ENCODE measurements around the gene MRC2. TPM values are rescaled to one million over a fixed set of nuclear protein-coding genes. Genes with fewer than 3 reads are reported as not detected.

MRC2 gene
- total RNA-seq, 2 experiments from 2014 or later = 8.1 to 9.0 TPM

DNA sequence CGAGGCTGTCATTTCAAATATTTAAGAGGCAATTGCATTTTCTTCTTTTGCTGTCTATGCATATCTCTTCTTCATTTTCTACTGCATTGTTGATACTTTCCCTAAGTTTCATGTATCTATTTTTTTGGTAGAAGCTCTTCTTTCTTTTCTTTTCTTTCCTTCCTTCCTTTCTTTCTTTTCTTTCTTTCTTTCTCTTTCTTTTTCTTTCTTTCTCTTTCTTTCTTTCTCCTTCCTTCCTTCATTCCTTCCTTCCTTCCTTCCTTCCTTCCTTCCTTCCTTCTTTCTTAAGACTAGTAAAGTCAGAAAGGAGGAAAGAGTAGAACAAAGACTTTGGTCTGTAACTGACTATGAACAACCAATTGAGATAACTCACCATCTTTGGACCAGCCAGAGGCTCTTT is 33.9 kb downstream of the MRC2 start:
- intact Hi-C loops (cut with micrococcal nuclease) = no loop called here
- ChIA-PET CTCF (interaction anchor here (1.4 kb wide), 1 partner anchor 59 kb away, joined by 3 read pairs; no protein-coding TSS in a partner anchor), POLR2A (interaction anchor here (1.2 kb wide), 1 partner anchor 8 kb away, joined by 3 read pairs; no protein-coding TSS in a partner anchor)
- Mint-ChIP-seq H3K4me1 (ENCODE audit: low read depth) (peaks cover 7% of the 10 kb centered on the region), H3K9me3 (peaks cover 15% of the 10 kb centered on the region), H3K27ac (no peak overlapping the region), H3K4me3 (no peak overlapping the region), H3K36me3 (ENCODE audit: low read depth) (peaks cover 3% of the 10 kb centered on the region), H3K27me3 (peaks cover 10% of the 10 kb centered on the region)
- no peak for DNase-seq
- TF ChIP-seq, protein P1, sequence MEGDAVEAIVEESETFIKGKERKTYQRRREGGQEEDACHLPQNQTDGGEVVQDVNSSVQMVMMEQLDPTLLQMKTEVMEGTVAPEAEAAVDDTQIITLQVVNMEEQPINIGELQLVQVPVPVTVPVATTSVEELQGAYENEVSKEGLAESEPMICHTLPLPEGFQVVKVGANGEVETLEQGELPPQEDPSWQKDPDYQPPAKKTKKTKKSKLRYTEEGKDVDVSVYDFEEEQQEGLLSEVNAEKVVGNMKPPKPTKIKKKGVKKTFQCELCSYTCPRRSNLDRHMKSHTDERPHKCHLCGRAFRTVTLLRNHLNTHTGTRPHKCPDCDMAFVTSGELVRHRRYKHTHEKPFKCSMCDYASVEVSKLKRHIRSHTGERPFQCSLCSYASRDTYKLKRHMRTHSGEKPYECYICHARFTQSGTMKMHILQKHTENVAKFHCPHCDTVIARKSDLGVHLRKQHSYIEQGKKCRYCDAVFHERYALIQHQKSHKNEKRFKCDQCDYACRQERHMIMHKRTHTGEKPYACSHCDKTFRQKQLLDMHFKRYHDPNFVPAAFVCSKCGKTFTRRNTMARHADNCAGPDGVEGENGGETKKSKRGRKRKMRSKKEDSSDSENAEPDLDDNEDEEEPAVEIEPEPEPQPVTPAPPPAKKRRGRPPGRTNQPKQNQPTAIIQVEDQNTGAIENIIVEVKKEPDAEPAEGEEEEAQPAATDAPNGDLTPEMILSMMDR (IDR thresholded peaks at IDR 0.05) = no peak
- no peak for ATAC-seq

DNA sequence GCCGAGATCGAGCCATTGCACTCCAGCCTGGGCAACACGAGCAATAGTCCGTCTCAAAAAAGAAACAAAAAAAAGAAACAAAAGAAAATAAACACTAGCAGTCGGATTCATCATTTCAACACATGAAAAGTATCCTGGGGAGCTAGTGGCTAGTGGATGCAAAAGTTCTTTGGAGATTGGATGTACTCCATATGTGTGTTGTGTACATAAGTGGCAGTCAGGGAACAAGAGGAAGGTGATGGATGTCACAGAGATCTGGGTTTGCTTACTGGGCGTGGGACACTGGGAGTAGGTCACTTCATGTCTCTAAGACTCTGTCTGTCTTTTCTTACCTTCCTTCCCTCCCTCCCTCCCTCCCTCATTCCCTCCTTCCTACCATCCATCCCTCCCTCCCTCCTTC is 35.4 kb downstream of the MRC2 start:
- DNase-seq = no peak
- Mint-ChIP-seq H3K27ac (no peak overlapping the region), H3K36me3 (ENCODE audit: low read depth) (peaks cover 3% of the 10 kb centered on the region), H3K4me3 (no peak overlapping the region), H3K9me3 (peaks cover 13% of the 10 kb centered on the region), H3K4me1 (ENCODE audit: low read depth) (peaks cover 8% of the 10 kb centered on the region), H3K27me3 (peaks cover 4% of the 10 kb centered on the region)
- TF ChIP-seq, protein P1 (IDR thresholded peaks at IDR 0.05) = no peak
- ChIA-PET CTCF (no interaction called here), POLR2A (interaction anchor here (1.2 kb wide), 1 partner anchor 9 kb away, joined by 3 read pairs; no protein-coding TSS in a partner anchor)
- intact Hi-C loops (cut with micrococcal nuclease) = no loop called here
- ATAC-seq = no peak

DNA sequence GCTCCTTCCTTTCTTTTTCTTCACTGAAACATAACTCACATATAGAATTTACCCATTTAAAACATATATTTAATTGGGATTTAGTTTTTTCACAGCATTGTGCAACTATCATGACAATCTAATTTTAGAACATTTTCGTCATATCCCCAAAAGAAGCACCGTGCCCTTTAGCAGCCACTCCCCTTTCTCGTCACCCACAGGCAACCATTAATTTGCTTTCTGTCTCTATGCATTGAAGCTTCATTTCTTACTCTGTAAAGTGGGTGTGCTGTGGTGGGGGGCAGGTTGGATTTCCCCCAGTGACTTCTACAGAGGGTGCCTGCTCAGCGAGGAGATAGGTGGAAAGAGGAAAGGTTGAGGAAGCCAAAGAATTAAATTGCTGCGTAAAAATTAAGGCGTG is 35.8 kb downstream of the MRC2 start:
- DNase-seq = no peak

DNA sequence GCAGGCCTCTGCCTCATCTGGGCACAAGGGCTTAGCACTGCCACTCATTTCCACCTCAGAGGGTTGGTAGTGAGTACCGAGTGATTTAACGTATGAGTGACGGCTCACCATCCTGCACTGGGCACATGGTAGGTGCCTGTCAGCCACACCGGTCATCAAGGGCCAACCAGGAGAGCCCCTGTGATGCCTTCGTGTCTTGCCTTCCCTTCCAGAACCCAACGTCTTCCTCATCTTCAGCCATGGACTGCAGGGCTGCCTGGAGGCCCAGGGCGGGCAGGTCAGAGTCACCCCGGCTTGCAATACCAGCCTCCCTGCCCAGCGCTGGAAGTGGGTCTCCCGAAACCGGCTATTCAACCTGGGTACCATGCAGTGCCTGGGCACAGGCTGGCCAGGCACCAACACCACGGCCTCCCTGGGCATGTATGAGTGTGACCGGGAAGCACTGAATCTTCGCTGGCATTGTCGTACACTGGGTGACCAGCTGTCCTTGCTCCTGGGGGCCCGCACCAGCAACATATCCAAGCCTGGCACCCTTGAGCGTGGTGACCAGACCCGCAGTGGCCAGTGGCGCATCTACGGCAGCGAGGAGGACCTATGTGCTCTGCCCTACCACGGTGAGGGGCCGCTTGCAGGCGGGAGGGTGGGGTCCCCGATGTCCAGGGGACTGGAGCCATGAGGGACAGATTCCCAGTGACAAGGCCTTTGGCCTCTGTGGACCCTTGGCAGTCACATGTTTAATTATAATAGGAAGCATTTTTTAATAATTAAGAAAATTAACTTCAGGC is 37.1 kb downstream of the MRC2 start:
- H3K36me3 Mint-ChIP-seq (ENCODE audit: low read depth) = no peaks in the 10 kb centered on the region
- H3K4me1 Mint-ChIP-seq (ENCODE audit: low read depth) = peaks cover 14% of the 10 kb centered on the region
- H3K9me3 Mint-ChIP-seq = peaks cover 13% of the 10 kb centered on the region
- no peak overlapping the region for H3K27ac Mint-ChIP-seq
- ATAC-seq (no peak), DNase-seq (no peak)
- ChIA-PET POLR2A (no interaction called here), CTCF (no interaction called here)
- no peak overlapping the region for H3K4me3 Mint-ChIP-seq
- TF ChIP-seq, protein P1 (IDR thresholded peaks at IDR 0.05) = no peak
- intact Hi-C loops (cut with micrococcal nuclease) = no loop called here
- peaks cover 4% of the 10 kb centered on the region for H3K27me3 Mint-ChIP-seq

More for the DNA sequence above, 35.8 kb downstream of the MRC2 start:
- TF ChIP-seq, protein P1 (IDR thresholded peaks at IDR 0.05) = no peak
- CTCF ChIA-PET = no interaction called here
- Mint-ChIP-seq H3K9me3 (peaks cover 13% of the 10 kb centered on the region), H3K4me1 (ENCODE audit: low read depth) (peaks cover 8% of the 10 kb centered on the region), H3K36me3 (ENCODE audit: low read depth) (peaks cover 3% of the 10 kb centered on the region), H3K4me3 (no peak overlapping the region), H3K27ac (no peak overlapping the region), H3K27me3 (peaks cover 4% of the 10 kb centered on the region)
- no peak for ATAC-seq
- POLR2A ChIA-PET = no interaction called here
- intact Hi-C loops (cut with micrococcal nuclease) = no loop called here

DNA sequence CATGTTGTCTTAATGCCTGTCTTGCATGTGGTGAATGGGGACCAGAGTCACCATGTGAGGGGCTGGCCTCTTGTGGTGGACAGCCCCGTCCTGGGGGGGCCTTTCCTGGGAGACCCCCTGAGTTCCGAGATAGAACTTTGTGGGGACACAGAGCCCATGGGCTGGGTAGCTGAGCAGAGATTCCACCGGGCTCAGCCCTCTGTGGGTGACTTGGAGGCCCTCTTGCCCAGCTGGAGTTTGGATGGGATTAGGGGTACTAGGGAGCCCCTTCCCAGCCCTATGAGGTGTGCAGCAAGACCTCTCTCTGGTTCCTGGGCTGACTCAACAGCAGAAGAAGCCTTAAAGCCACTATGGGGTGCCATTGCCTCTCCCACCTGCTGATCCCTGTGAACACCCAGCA is 38.1 kb downstream of the MRC2 start:
- no peaks in the 10 kb centered on the region for H3K36me3 Mint-ChIP-seq (ENCODE audit: low read depth)
- POLR2A ChIA-PET = interaction anchor here (1.5 kb wide), 1 partner anchor 10 kb away, joined by 3 read pairs; no protein-coding TSS in a partner anchor
- ATAC-seq (no peak), DNase-seq (no peak)
- no peak overlapping the region for H3K4me3 Mint-ChIP-seq
- intact Hi-C loops (cut with micrococcal nuclease) = no loop called here
- TF ChIP-seq, protein P1 (IDR thresholded peaks at IDR 0.05) = no peak
- peaks cover 14% of the 10 kb centered on the region for H3K4me1 Mint-ChIP-seq (ENCODE audit: low read depth)
- H3K27me3 Mint-ChIP-seq = no peaks in the 10 kb centered on the region
- peaks cover 8% of the 10 kb centered on the region for H3K9me3 Mint-ChIP-seq
- CTCF ChIA-PET = no interaction called here
- no peak overlapping the region for H3K27ac Mint-ChIP-seq
